ENCODE measurements around the gene PCDHGB7.
"Not testable (repeated sequence)": the region's sequence is repeated elsewhere in the genome, so short reads cannot be mapped to it uniquely, and the experiment has no call there.

GRCh38 chr5:141432726-141433125 is 15.2 kb downstream of the PCDHGB7 start:
- not testable (repeated sequence) for TF ChIP-seq POLR2AphosphoS5, SPI1, POLR2A, POU2F2, TAF1 (IDR thresholded peaks at IDR 0.05; ENCODE audit: low read depth, low read length)

All from GM12891 (cell line).